HG03039 (cell line): ENCODE results near the gene LPCAT3.

Source experiments
- ATAC-seq: cut with Tn5 transposase; IDR thresholded peaks from one replicate; pipeline ENCODE4 v1.9.1; 2021; ENCODE audit warnings: mild to moderate bottlenecking, moderate library complexity; ENCODE audit not compliant: unreplicated experiment

The LPCAT3 gene

GRCh38 chr12:6941267-6941666, 77.0 kb downstream of the LPCAT3 start:
- no peak for ATAC-seq

GRCh38 chr12:6939191-6939540, 79.1 kb downstream of the LPCAT3 start:
- ATAC-seq: no peak

- ATAC-seq: no peak
Measured at GRCh38 chr12:6938353-6939190, 79.7 kb downstream of the LPCAT3 start.

- peak; percentile 88 for ATAC-seq
Measured at GRCh38 chr12:6937481-6938352, 80.6 kb downstream of the LPCAT3 start.

GRCh38 chr12:6936636-6937480, 81.4 kb downstream of the LPCAT3 start:
- no peak for ATAC-seq

GRCh38 chr12:6936194-6936635, 82.1 kb downstream of the LPCAT3 start:
- no peak for ATAC-seq

GRCh38 chr12:6935371-6936193, 82.7 kb downstream of the LPCAT3 start:
- ATAC-seq: no peak

GRCh38 chr12:6934110-6934509, 84.2 kb downstream of the LPCAT3 start:
- no peak for ATAC-seq

GRCh38 chr12:6932766-6933165, 85.5 kb downstream of the LPCAT3 start:
- no peak for ATAC-seq

- no peak for ATAC-seq
Measured at GRCh38 chr12:6929466-6930452, 88.5 kb downstream of the LPCAT3 start.

GRCh38 chr12:6928703-6929407, 89.4 kb downstream of the LPCAT3 start:
- ATAC-seq: no peak

- ATAC-seq: no peak
Measured at GRCh38 chr12:6928022-6928702, 90.1 kb downstream of the LPCAT3 start.

- no peak for ATAC-seq
Measured at GRCh38 chr12:6927379-6928021, 90.8 kb downstream of the LPCAT3 start, which contains the start of gene ATN1. TSS of gene ATN1 (plus strand) at chr12:6927959. CDS start at chr12:6934002, 6,043 bp downstream.
